ENCODE results near the gene PDIA5. TPM values are rescaled to one million over a fixed set of nuclear protein-coding genes. Genes with fewer than 3 reads are reported as not detected.

PDIA5 gene
- total RNA-seq, 1 experiment from 2014 or later: 50.8 TPM

DNA sequence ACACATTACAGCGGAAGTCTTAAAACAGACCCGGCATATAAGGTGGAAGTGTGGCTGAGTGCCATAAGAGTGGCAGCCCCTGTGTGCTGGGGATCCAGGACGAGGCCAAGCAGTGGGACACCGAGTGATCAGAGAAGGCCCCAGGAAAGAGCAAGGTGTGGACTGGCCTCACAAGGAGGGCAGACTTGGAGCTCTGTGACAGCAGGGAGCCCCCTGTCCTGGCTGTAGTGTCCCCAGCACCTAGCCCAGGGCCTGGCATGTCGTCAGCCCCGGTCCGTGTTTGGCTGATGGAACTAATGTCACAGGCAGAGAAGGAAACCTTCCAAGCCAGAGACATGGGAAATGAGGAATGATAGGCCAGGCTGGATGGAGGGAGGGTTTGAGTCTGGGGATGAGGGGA lies 4.8 kb downstream of the PDIA5 start:
- CTCF ChIA-PET: no interaction called here
- intact Hi-C loops (cut with micrococcal nuclease): no loop called here
- H3K9ac ChIP-seq (ENCODE audit: low read length): no peak overlapping the region
- POLR2A ChIA-PET: no interaction called here
- H3K27ac ChIP-seq (ENCODE audit: low read depth, low read length): no peak overlapping the region
- no peaks in the 10 kb centered on the region for H3K9me2 ChIP-seq (ENCODE audit: insufficient read depth)
- peaks cover 30 to 71% of the 10 kb centered on the region in 2 experiments for H3K4me1 ChIP-seq (ENCODE audit: control insufficient read depth in 1 of 2, insufficient read depth in 2 of 2, low read length in 2 of 2)
- no peak for DNase-seq (ENCODE audit: low read depth, low spot score)
- peaks cover 98% of the 10 kb centered on the region for H3K79me2 ChIP-seq (ENCODE audit: insufficient read depth, low read length)
- no peak for ATAC-seq
- no TSS peak for BruUV-seq (replicated peaks)
- RAD21 ChIA-PET (ENCODE audit: low non-redundant PET in 1 of 2, low total read pairs in 2 of 2, uncharacterized antibody in 2 of 2, unreplicated experiment in 2 of 2): no interaction called here
- H3K4me2 ChIP-seq (ENCODE audit: low read length): no peak overlapping the region
- H3K27me3 ChIP-seq (ENCODE audit: insufficient read depth, low read length): no peaks in the 10 kb centered on the region
- no peaks in the 10 kb centered on the region for H3K36me3 ChIP-seq (ENCODE audit: control insufficient read depth in 1 of 2, insufficient read depth in 2 of 2, low read length in 2 of 2)
- H4K20me1 ChIP-seq (ENCODE audit: insufficient read depth): peaks cover 9% of the 10 kb centered on the region; the same call in 1 of the 2 replicates
- H2AFZ ChIP-seq (ENCODE audit: low read depth, low read length, poor library complexity, severe bottlenecking): no peak overlapping the region
- no peaks in the 10 kb centered on the region for H3K9me3 ChIP-seq (ENCODE audit: control insufficient read depth in 1 of 2, insufficient read depth in 1 of 2, low read depth in 1 of 2, low read length in 2 of 2)
- TF ChIP-seq EGR1 (IDR thresholded peaks at IDR 0.05; ENCODE audit: low read depth) (no peak), POLR2A (IDR thresholded peaks at IDR 0.05; ENCODE audit: borderline replicate concordance, extremely low read depth, insufficient read depth, insufficient read length) (no peak), SRF (IDR thresholded peaks at IDR 0.05; ENCODE audit: low read depth) (no peak), ZNF274 (IDR thresholded peaks at IDR 0.05; ENCODE audit: low read depth, low read length) (no peak), SIN3A (IDR thresholded peaks at IDR 0.05; ENCODE audit: low read depth) (no peak), EZH2phosphoT487 (IDR thresholded peaks at IDR 0.05; ENCODE audit: borderline replicate concordance) (no peak), CBX3 (IDR thresholded peaks at IDR 0.05; ENCODE audit: low read depth) (no peak), SP1 (IDR thresholded peaks at IDR 0.05; ENCODE audit: low read depth) (no peak), EZH2 (IDR thresholded peaks at IDR 0.05) (no peak), FOSL1 (IDR thresholded peaks at IDR 0.05; ENCODE audit: low read depth) (no peak), POLR2AphosphoS5 (IDR thresholded peaks at IDR 0.05; ENCODE audit: low read depth, low read length) (no peak), JUND (IDR thresholded peaks at IDR 0.05) (no peak), RAD21 (IDR thresholded peaks at IDR 0.05; ENCODE audit: low read depth) (no peak)
- TF ChIP-seq, protein P1, sequence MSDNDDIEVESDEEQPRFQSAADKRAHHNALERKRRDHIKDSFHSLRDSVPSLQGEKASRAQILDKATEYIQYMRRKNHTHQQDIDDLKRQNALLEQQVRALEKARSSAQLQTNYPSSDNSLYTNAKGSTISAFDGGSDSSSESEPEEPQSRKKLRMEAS (IDR thresholded peaks at IDR 0.05): no peak
- TF ChIP-seq, protein P2, sequence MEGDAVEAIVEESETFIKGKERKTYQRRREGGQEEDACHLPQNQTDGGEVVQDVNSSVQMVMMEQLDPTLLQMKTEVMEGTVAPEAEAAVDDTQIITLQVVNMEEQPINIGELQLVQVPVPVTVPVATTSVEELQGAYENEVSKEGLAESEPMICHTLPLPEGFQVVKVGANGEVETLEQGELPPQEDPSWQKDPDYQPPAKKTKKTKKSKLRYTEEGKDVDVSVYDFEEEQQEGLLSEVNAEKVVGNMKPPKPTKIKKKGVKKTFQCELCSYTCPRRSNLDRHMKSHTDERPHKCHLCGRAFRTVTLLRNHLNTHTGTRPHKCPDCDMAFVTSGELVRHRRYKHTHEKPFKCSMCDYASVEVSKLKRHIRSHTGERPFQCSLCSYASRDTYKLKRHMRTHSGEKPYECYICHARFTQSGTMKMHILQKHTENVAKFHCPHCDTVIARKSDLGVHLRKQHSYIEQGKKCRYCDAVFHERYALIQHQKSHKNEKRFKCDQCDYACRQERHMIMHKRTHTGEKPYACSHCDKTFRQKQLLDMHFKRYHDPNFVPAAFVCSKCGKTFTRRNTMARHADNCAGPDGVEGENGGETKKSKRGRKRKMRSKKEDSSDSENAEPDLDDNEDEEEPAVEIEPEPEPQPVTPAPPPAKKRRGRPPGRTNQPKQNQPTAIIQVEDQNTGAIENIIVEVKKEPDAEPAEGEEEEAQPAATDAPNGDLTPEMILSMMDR (IDR thresholded peaks at IDR 0.05 in 2 of 3, conservative IDR thresholded peaks at IDR 0.05 in 1 of 3; ENCODE audit: borderline replicate concordance in 1 of 3, insufficient read depth in 1 of 3, low read depth in 2 of 3, low read length in 2 of 3): no peak
- TF ChIP-seq, protein P3, sequence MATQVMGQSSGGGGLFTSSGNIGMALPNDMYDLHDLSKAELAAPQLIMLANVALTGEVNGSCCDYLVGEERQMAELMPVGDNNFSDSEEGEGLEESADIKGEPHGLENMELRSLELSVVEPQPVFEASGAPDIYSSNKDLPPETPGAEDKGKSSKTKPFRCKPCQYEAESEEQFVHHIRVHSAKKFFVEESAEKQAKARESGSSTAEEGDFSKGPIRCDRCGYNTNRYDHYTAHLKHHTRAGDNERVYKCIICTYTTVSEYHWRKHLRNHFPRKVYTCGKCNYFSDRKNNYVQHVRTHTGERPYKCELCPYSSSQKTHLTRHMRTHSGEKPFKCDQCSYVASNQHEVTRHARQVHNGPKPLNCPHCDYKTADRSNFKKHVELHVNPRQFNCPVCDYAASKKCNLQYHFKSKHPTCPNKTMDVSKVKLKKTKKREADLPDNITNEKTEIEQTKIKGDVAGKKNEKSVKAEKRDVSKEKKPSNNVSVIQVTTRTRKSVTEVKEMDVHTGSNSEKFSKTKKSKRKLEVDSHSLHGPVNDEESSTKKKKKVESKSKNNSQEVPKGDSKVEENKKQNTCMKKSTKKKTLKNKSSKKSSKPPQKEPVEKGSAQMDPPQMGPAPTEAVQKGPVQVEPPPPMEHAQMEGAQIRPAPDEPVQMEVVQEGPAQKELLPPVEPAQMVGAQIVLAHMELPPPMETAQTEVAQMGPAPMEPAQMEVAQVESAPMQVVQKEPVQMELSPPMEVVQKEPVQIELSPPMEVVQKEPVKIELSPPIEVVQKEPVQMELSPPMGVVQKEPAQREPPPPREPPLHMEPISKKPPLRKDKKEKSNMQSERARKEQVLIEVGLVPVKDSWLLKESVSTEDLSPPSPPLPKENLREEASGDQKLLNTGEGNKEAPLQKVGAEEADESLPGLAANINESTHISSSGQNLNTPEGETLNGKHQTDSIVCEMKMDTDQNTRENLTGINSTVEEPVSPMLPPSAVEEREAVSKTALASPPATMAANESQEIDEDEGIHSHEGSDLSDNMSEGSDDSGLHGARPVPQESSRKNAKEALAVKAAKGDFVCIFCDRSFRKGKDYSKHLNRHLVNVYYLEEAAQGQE (IDR thresholded peaks at IDR 0.05; ENCODE audit: low read depth): no peak
- H3K4me3 ChIP-seq (replicated peaks in 1 of 2; ENCODE audit: low read depth in 1 of 2, low read length in 2 of 2): no peak overlapping the region

All from HCT116 (cell line).